ENCODE data around the gene MYOZ3.

MYOZ3 gene

DNA sequence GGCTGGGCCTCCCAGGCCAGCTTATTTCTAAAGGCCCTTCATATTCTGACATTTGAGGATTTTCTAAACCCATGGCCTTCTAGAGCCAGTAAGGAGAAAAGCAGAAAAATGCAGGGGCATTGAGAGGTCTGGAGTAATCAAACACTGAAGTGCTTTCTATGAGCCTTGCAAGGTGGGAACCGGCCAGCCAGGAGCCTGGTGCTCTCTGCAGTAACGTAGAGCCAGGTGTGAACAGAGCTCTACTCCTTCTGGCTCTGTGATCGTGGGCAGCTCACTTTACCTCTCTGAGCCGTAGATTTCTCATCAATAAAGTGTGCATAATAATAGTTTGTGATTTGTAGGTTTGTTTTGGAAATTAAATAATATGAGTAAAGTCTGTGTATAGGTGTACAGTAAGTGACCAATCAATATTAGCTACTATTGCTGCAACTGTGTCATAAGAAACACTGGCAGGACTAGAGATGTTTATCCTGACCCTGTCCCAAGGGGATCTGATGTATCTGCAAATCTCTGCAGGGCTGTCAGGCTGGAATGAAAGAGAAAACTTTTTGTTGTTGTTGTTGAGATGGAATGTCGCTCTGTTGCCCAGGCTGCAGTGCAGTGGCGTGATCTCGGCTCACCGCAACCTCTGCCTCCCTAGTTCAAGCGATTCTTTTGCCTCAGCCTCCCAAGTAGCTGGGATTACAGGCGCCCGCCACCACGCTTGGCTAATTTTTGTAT is 17.9 kb upstream of the MYOZ3 start:
- peak overlapping the region; percentile 33 for H3K4me3 ChIP-seq
- DNase-seq (ENCODE audit: low spot score): no peak
- TF ChIP-seq, protein P1, sequence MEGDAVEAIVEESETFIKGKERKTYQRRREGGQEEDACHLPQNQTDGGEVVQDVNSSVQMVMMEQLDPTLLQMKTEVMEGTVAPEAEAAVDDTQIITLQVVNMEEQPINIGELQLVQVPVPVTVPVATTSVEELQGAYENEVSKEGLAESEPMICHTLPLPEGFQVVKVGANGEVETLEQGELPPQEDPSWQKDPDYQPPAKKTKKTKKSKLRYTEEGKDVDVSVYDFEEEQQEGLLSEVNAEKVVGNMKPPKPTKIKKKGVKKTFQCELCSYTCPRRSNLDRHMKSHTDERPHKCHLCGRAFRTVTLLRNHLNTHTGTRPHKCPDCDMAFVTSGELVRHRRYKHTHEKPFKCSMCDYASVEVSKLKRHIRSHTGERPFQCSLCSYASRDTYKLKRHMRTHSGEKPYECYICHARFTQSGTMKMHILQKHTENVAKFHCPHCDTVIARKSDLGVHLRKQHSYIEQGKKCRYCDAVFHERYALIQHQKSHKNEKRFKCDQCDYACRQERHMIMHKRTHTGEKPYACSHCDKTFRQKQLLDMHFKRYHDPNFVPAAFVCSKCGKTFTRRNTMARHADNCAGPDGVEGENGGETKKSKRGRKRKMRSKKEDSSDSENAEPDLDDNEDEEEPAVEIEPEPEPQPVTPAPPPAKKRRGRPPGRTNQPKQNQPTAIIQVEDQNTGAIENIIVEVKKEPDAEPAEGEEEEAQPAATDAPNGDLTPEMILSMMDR (IDR thresholded peaks at IDR 0.05): no peak
- peak overlapping the region; percentile 96 to 99 for H3K27ac ChIP-seq

DNA sequence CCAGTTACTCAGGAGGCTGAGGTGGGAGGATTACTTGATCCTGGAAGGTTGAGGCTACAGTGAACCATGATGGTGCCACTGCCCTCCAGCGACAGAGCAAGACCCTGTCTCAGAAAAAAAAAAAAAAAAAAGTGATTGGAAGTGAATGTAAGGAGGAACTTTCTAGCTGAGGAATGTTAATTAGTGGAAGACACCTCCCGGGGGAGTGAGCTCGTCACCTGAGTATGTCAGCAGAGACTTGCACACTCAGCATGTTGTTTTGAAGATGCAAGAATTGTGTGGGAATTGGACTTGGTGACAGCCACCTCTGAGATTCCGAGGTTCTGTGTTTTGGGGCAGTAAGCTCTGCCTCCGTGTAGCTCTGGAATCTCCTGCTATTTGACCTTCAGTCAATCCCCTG is 17.0 kb upstream of the MYOZ3 start:
- TF ChIP-seq, protein P1 (IDR thresholded peaks at IDR 0.05): no peak
- peak overlapping the region; percentile 96 to 99 for H3K27ac ChIP-seq
- H3K4me3 ChIP-seq: no peak overlapping the region
- no peak for DNase-seq (ENCODE audit: low spot score)

DNA sequence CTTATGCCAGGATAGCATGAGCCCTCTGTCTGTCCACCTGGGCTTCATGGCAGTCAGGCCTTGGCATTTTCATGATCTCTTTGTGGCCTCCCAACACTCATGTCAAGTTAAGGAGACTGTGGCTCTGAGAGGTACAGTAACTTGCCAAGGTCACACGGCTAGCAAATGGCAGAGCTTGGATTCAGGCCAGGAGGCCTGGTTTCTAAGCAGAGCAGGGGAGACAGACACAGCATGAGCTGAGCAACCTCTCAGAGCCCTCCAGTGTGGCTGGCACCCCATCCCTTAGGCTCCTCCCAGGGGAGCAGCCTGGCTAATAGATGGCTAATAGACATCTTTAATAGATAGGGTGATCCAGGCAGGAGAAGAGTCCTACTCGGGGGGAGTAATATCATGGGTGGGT is 16.5 kb upstream of the MYOZ3 start:
- H3K4me3 ChIP-seq: peak overlapping the region; percentile 31
- DNase-seq (ENCODE audit: low spot score): no peak
- H3K27ac ChIP-seq: peak overlapping the region; percentile 96 to 99
- TF ChIP-seq, protein P1 (IDR thresholded peaks at IDR 0.05): no peak

DNA sequence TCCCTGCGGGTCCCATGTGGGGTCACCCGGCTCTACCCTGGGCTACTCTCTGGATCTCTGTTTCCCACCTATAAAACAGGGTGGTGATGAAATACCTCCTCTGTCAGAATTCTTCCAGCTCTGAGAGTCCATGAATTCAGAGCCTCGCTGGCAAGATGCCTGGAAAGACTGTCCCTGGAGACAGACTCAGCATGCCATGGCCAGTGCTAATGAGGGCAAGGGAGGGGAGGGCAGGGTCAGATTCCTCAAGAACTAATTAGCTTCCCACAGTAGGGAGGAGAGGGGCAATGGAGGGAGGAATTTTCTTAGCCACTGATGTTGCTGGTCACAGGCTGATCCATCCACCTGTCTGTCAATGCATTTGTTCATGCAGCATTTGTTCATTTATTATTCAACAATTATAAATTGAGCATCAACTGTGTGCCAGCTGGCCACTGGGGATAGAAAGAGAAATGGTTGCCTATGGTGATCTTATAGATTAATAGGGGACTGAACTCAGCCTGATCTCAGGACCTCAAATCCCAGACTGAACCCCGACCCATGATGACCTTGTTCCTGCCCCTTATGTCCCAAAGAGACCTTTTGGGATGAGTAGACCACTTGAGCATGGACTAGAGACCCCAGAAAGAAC is 15.9 kb upstream of the MYOZ3 start:
- TF ChIP-seq, protein P1 (IDR thresholded peaks at IDR 0.05): no peak
- H3K4me3 ChIP-seq: peak overlapping the region; percentile 31
- peak overlapping the region; percentile 96 to 99 for H3K27ac ChIP-seq
- DNase-seq (ENCODE audit: low spot score): peak; percentile 81

DNA sequence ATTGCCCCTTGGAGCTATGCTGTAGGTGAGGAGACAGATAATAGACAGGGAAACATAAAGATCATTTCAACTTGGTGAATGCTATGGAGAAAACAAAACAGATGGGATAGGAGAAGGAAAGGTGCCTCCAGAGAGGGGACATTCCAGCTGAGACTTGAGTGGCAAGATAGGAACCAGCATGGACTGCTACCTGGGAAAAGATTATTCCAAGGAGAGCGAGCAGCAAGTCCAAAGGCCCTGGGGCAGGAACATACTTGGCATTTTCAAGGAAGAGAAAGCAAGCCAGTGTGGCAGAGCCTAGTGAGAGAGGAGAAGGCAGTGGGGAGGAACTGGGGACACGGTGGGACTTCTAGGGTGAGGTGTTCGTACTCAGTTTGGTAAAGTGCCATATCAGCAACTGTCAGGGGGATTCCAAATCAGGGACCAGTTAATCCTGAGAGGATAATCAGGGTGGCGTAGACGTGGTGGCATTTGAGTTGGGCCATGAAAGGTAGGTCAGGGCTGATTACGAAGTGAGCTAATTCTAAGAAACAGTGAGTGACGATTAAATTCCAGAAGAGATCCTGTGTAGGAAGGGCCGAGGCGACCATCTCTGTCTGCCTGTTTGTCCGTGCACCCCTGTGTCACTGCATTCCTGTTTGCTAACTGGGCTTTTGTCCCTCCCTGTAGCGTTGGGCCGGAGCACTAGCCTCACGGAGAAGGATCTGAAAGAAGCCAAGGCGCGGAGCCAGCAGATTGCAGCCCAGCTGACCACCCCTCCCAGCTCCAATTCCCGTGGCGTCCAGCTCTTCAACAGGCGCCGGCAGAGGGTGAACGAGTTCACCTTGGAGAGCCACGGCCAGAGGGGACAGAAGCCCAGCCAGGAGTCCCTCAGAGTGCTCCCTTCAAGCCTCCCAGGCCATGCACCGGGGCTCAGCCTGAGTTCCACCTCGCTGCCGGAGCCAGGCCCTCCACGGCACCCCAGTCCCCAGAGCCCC is 13.5 kb upstream of the MYOZ3 start:
- Histone ChIP-seq H3K27ac (peak overlapping the region; percentile 75 to 90), H3K4me3 (peak overlapping the region; percentile 54)
- TF ChIP-seq, protein P1 (IDR thresholded peaks at IDR 0.05): no peak
- peak; percentile 87 for DNase-seq (ENCODE audit: low spot score)

DNA sequence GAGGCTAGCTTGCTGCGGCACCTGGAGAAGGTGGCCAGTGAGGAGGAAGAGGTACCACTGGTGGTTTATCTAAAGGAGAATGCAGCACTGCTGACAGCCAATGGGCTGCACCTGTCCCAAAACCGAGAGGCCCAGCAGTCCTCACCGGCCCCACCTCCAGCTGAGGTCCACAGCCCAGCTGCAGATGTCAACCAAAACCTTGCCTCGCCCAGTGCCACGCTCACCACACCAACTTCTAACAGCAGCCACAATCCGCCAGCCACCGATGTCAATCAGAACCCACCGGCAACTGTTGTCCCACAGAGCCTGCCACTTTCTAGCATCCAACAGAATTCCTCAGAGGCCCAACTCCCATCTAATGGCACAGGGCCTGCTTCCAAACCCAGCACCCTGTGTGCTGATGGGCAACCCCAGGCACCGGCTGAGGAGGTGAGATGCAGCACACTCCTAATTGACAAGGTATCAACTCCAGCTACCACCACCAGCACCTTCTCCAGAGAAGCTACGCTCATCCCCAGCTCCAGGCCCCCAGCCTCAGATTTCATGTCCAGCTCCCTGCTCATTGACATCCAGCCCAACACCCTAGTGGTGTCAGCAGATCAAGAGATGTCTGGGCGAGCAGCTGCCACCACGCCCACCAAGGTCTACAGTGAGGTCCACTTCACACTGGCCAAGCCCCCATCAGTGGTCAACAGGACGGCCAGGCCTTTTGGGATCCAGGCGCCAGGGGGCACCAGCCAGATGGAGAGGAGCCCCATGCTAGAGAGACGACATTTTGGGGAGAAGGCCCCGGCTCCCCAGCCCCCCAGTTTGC is 12.6 kb upstream of the MYOZ3 start:
- peak overlapping the region; percentile 54 for H3K4me3 ChIP-seq
- peak; percentile 70 for DNase-seq (ENCODE audit: low spot score)
- H3K27ac ChIP-seq: peak overlapping the region; percentile 75 to 90
- TF ChIP-seq, protein P1 (IDR thresholded peaks at IDR 0.05): no peak
